ENCODE measurements around the gene PHF23.

Gene PHF23

DNA sequence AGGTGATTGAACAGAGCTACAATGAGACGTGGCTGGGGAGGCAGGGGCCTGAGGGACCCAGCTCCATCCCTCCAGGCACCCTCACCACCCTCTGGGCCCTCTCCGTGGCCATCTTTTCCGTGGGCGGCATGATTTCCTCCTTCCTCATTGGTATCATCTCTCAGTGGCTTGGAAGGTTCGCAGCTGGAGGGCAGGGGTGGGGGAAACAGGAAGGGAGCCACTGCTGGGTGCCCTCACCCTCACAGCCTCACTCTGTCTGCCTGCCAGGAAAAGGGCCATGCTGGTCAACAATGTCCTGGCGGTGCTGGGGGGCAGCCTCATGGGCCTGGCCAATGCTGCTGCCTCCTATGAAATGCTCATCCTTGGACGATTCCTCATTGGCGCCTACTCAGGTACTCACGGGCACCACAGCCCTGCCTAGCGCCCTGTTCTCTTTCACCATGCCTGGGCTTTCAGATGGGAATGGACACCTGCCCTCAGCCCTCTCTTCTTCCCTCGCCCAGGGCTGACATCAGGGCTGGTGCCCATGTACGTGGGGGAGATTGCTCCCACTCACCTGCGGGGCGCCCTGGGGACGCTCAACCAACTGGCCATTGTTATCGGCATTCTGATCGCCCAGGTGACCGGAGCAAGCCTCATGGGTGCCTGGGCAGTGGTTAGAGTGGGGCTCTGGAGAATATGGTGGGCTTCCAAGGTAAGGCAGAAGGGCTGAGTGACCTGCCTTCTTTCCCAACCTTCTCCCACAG is 44.4 kb upstream of the PHF23 start:
- Histone ChIP-seq H2BK12ac (ENCODE audit: low read length) (peak overlapping the region; percentile 34), H2BK120ac (ENCODE audit: low read depth, low read length) (no peak overlapping the region), H2AFZ (ENCODE audit: low read length) (no peak overlapping the region), H2AK5ac (ENCODE audit: low read depth, low read length) (peak overlapping the region; percentile 87), H2BK5ac (ENCODE audit: low read length) (peak overlapping the region; percentile 10), H3K4me2 (ENCODE audit: insufficient read depth, low read length, poor library complexity, severe bottlenecking) (no peak overlapping the region), H3K9me3 (replicated peaks in 1 of 2; ENCODE audit: control insufficient read depth in 2 of 2, insufficient read depth in 1 of 2, low read depth in 1 of 2, low read length in 2 of 2) (no peaks in the 10 kb centered on the region), H3K4ac (ENCODE audit: low read length) (peak overlapping the region; percentile 8), H3K36me3 (replicated peaks in 1 of 2; ENCODE audit: control insufficient read depth in 2 of 2, insufficient read depth in 2 of 2, low read length in 2 of 2) (peaks cover 2 to 7% of the 10 kb centered on the region in 2 donors), H3K4me3 (ENCODE audit: low read length in 2 of 2) (no peak overlapping the region), H3K79me1 (ENCODE audit: low read depth, low read length) (peaks cover 3% of the 10 kb centered on the region), H3K4me1 (ENCODE audit: control insufficient read depth in 2 of 2, insufficient read depth in 1 of 2, low read depth in 1 of 2, low read length in 2 of 2) (peaks cover 9 to 16% of the 10 kb centered on the region in 2 donors), H4K91ac (ENCODE audit: low read depth, low read length, poor library complexity) (no peak overlapping the region), H2BK15ac (ENCODE audit: low read length) (peak overlapping the region; percentile 38), H3K27ac (replicated peaks; ENCODE audit: low read length) (no peak overlapping the region), H3K9ac (ENCODE audit: low read depth, low read length, poor library complexity) (peak overlapping the region; percentile 37), H3K27me3 (ENCODE audit: control insufficient read depth in 3 of 3, insufficient read depth in 3 of 3, low read depth in 1 of 3, low read length in 3 of 3) (peaks cover 0 to 18% (median 5%) of the 10 kb centered on the region in 3 experiments), H3K18ac (ENCODE audit: low read length) (no peak overlapping the region), H3K14ac (ENCODE audit: low read length) (peak overlapping the region; percentile 15), H3K23ac (ENCODE audit: low read depth, low read length, poor library complexity) (peak overlapping the region; percentile 48), H4K8ac (ENCODE audit: low read depth, low read length) (no peak overlapping the region)
- no CpG with 5 or more reads among the region's 18 CpGs for WGBS, 2 donors (ENCODE audit: extremely low coverage in 2 of 2, insufficient read length in 2 of 2, insufficient replicate concordance in 1 of 2)
- no peak for DNase-seq (ENCODE audit: low spot score)

DNA sequence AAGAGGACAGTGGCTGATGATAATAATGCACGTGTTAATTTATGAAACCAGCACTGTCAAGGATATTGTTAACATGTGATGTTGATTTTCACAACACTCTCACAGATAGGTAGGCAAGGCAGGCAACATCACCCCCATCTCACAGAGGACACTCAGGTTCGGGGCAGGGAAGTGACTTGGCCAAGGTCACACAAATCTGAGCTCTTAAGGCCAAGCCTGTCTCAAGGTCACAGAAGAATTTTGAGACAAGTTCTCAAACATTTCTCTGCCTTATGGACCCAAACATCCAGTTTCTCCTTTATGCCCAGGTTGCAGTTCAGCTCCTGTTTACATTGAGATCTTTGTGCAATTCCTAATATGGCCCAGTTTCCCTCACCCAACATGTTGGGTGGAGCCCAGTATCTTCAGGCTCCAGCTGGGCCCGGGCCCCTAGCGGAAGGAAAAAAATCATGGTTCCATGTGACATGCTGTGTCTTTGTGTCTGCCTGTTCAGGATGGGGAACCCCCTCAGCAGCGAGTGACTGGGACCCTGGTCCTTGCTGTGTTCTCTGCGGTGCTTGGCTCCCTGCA is 43.6 kb upstream of the PHF23 start:
- peaks cover 0 to 18% (median 5%) of the 10 kb centered on the region in 3 experiments for H3K27me3 ChIP-seq (ENCODE audit: control insufficient read depth in 3 of 3, insufficient read depth in 3 of 3, low read depth in 1 of 3, low read length in 3 of 3)
- H3K9me3 ChIP-seq (replicated peaks in 1 of 2; ENCODE audit: control insufficient read depth in 2 of 2, insufficient read depth in 1 of 2, low read depth in 1 of 2, low read length in 2 of 2): no peaks in the 10 kb centered on the region
- peak overlapping the region; percentile 1 for H2AK5ac ChIP-seq (ENCODE audit: low read depth, low read length)
- H2AFZ ChIP-seq (ENCODE audit: low read length): no peak overlapping the region
- H2BK12ac ChIP-seq (ENCODE audit: low read length): peak overlapping the region; percentile 34
- peak overlapping the region; percentile 89 for H3K4me2 ChIP-seq (ENCODE audit: insufficient read depth, low read length, poor library complexity, severe bottlenecking)
- H4K91ac ChIP-seq (ENCODE audit: low read depth, low read length, poor library complexity): no peak overlapping the region
- H2BK15ac ChIP-seq (ENCODE audit: low read length): no peak overlapping the region
- peaks cover 9 to 16% of the 10 kb centered on the region in 2 donors for H3K4me1 ChIP-seq (ENCODE audit: control insufficient read depth in 2 of 2, insufficient read depth in 1 of 2, low read depth in 1 of 2, low read length in 2 of 2)
- no peak overlapping the region for H3K18ac ChIP-seq (ENCODE audit: low read length)
- H3K79me1 ChIP-seq (ENCODE audit: low read depth, low read length): peaks cover 3% of the 10 kb centered on the region
- no peak overlapping the region for H3K14ac ChIP-seq (ENCODE audit: low read length)
- H3K4me3 ChIP-seq (ENCODE audit: low read length in 2 of 2): peak overlapping the region in 1 of 2 donors; percentile 68
- no peak overlapping the region for H3K27ac ChIP-seq (replicated peaks; ENCODE audit: low read length)
- no peak overlapping the region for H2BK5ac ChIP-seq (ENCODE audit: low read length)
- no peak overlapping the region for H4K8ac ChIP-seq (ENCODE audit: low read depth, low read length)
- no peak for DNase-seq (ENCODE audit: low spot score)
- no peak overlapping the region for H3K23ac ChIP-seq (ENCODE audit: low read depth, low read length, poor library complexity)
- peaks cover 2 to 7% of the 10 kb centered on the region in 2 donors for H3K36me3 ChIP-seq (replicated peaks in 1 of 2; ENCODE audit: control insufficient read depth in 2 of 2, insufficient read depth in 2 of 2, low read length in 2 of 2)
- H3K9ac ChIP-seq (ENCODE audit: low read depth, low read length, poor library complexity): peak overlapping the region; percentile 10
- H3K4ac ChIP-seq (ENCODE audit: low read length): peak overlapping the region; percentile 78
- H2BK120ac ChIP-seq (ENCODE audit: low read depth, low read length): no peak overlapping the region
- WGBS, 2 donors (ENCODE audit: extremely low coverage in 2 of 2, insufficient read length in 2 of 2, insufficient replicate concordance in 1 of 2): no CpG with 5 or more reads among the region's 6 CpGs

DNA sequence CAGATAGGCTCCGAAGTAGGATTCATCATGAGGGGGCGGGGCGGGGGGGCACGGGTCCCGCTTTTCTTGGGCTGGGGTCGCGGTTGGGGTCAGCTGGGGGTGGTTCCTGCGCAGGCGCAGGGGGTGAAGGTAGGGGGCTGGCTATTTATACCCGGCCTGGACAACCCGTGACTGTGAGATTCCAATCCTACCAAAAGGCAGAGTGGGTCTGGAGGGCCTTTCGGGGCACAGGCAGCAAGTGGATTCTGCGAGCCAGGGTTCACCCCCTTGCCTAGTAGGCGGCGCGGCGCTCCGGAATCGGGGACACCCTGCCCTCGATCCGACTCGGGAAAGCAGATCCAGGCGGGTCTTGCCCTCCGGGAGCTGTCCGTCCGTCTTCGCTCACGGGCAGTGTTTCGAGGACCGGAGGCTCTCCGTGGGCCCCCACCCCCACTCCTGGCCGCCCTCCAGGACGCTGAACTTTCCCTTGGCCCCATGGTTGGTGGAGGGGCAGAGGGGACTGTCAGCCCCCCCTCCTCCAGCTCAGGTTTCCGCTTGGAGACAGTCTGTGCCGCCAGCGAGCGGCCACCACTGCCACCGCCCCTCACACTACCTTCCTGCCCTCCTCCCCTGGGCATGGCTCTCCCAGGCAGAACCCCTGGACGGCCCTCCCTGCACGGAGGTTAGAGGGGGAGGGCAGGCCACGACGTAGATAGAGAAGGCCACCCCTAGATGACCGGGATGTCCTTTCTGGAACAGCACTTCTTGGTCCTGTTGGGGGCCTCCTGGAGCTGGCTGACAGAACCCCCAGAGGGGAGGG is 42.9 kb upstream of the PHF23 start:
- H4K91ac ChIP-seq (ENCODE audit: low read depth, low read length, poor library complexity): no peak overlapping the region
- H3K9me3 ChIP-seq (replicated peaks in 1 of 2; ENCODE audit: control insufficient read depth in 2 of 2, insufficient read depth in 1 of 2, low read depth in 1 of 2, low read length in 2 of 2): no peaks in the 10 kb centered on the region
- H3K4me1 ChIP-seq (ENCODE audit: control insufficient read depth in 2 of 2, insufficient read depth in 1 of 2, low read depth in 1 of 2, low read length in 2 of 2): peaks cover 9 to 16% of the 10 kb centered on the region in 2 donors
- H3K9ac ChIP-seq (ENCODE audit: low read depth, low read length, poor library complexity): peak overlapping the region; percentile 87
- no peak overlapping the region for H3K27ac ChIP-seq (replicated peaks; ENCODE audit: low read length)
- no CpG with 5 or more reads among the region's 43 CpGs for WGBS, 2 donors (ENCODE audit: extremely low coverage in 2 of 2, insufficient read length in 2 of 2, insufficient replicate concordance in 1 of 2)
- peaks cover 2 to 7% of the 10 kb centered on the region in 2 donors for H3K36me3 ChIP-seq (replicated peaks in 1 of 2; ENCODE audit: control insufficient read depth in 2 of 2, insufficient read depth in 2 of 2, low read length in 2 of 2)
- no peak overlapping the region for H3K23ac ChIP-seq (ENCODE audit: low read depth, low read length, poor library complexity)
- peak overlapping the region; percentile 65 for H2BK12ac ChIP-seq (ENCODE audit: low read length)
- H3K14ac ChIP-seq (ENCODE audit: low read length): peak overlapping the region; percentile 56
- peak overlapping the region; percentile 68 to 85 for H3K4me3 ChIP-seq (ENCODE audit: low read length in 2 of 2)
- peak overlapping the region; percentile 95 for H2AFZ ChIP-seq (ENCODE audit: low read length)
- peak overlapping the region; percentile 93 for H3K18ac ChIP-seq (ENCODE audit: low read length)
- peak overlapping the region; percentile 89 for H3K4me2 ChIP-seq (ENCODE audit: insufficient read depth, low read length, poor library complexity, severe bottlenecking)
- H2BK15ac ChIP-seq (ENCODE audit: low read length): peak overlapping the region; percentile 95
- H2BK120ac ChIP-seq (ENCODE audit: low read depth, low read length): no peak overlapping the region
- peaks cover 3% of the 10 kb centered on the region for H3K79me1 ChIP-seq (ENCODE audit: low read depth, low read length)
- H2AK5ac ChIP-seq (ENCODE audit: low read depth, low read length): peak overlapping the region; percentile 35
- DNase-seq (ENCODE audit: low spot score): no peak
- H4K8ac ChIP-seq (ENCODE audit: low read depth, low read length): no peak overlapping the region
- peak overlapping the region; percentile 62 for H2BK5ac ChIP-seq (ENCODE audit: low read length)
- no peak overlapping the region for H3K4ac ChIP-seq (ENCODE audit: low read length)
- H3K27me3 ChIP-seq (ENCODE audit: control insufficient read depth in 3 of 3, insufficient read depth in 3 of 3, low read depth in 1 of 3, low read length in 3 of 3): peaks cover 0 to 18% (median 9%) of the 10 kb centered on the region in 3 experiments

Measured in neuronal stem cell (in vitro differentiated cells).